MG63 (cell line): ENCODE data around the gene CHCT1. TPM values are rescaled to one million over a fixed set of nuclear protein-coding genes. Genes with fewer than 3 reads are reported as not detected.
"Not testable (repeated sequence)": the region's sequence is repeated elsewhere in the genome, so short reads cannot be mapped to it uniquely, and the experiment has no call there.

Source experiments
- DNase-seq: peaks from one replicate; pipeline ENCODE4 v3.0.0-alpha.2; 2020
- H3K27me3 ChIP-seq: fragments of 250-450 bp; sonication (Bioruptor Pico); 2 replicates; pipeline ENCODE4 v1.5.1; 2020; ENCODE audit warnings: mild to moderate bottlenecking, moderate library complexity
- H3K36me3 ChIP-seq: fragments of 250-450 bp; sonication (Bioruptor Pico); 2 replicates; pipeline ENCODE4 v1.5.1; 2020; ENCODE audit warnings: mild to moderate bottlenecking, moderate library complexity
- H3K4me3 ChIP-seq: fragments of 250-450 bp; sonication (Bioruptor Pico); 2 replicates; pipeline ENCODE4 v1.5.1; 2020; ENCODE audit warnings: mild to moderate bottlenecking, moderate library complexity
- H3K9me3 ChIP-seq: fragments of 250-450 bp; sonication (Bioruptor Pico); 2 replicates; pipeline ENCODE4 v1.5.1; 2020; ENCODE audit warnings: mild to moderate bottlenecking, moderate library complexity
- total RNA-seq: library from RNA; depleted of rRNA; stranded (reverse); fragments of >200 nt; shearing (Covaris generic); gene quantifications from 2 replicates; pipeline ENCODE4 v1.2.3, GENCODE V29; 2014; ENCODE audit warnings: low replicate concordance; rRNA removed

CHCT1 gene
- not detected in 2 replicates for total RNA-seq

DNA sequence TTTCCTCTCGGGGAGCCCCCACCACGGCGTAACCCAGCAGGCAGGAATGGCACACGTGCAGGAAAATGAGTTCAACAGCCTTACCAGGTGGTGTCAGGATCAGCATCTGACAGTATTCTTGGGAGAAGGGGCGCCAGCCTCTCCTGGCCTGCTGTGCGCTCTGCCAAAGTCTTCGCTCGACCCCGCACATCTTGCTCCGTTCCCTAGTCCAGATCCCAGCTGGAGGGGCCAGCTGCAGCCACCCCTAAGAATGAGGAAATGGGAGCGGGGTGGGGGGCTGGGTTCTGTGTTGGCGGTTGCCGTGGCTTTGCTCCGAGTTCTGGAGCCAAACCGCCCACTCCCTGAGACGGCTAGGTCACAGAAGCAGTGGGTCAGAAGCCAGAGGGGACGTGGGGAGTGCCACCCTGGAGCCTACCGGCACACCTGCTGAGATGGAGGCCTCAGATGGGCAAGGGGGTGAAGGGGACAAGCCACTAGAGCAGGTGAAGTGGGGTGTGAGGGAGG is at the start of gene CHCT1:
TSS of gene CHCT1 (plus strand) at position 328 of the 504 bp plus-strand sequence. CDS start at position 432, 104 bp downstream.
- Histone ChIP-seq H3K9me3 (no peaks in the 10 kb centered on the region), H3K4me3 (peak within 1 kb of the TSS; percentile 36), H3K27me3 (no peaks in the 10 kb centered on the region), H3K36me3 (no peaks in the 10 kb centered on the region)
- no peak for DNase-seq

DNA sequence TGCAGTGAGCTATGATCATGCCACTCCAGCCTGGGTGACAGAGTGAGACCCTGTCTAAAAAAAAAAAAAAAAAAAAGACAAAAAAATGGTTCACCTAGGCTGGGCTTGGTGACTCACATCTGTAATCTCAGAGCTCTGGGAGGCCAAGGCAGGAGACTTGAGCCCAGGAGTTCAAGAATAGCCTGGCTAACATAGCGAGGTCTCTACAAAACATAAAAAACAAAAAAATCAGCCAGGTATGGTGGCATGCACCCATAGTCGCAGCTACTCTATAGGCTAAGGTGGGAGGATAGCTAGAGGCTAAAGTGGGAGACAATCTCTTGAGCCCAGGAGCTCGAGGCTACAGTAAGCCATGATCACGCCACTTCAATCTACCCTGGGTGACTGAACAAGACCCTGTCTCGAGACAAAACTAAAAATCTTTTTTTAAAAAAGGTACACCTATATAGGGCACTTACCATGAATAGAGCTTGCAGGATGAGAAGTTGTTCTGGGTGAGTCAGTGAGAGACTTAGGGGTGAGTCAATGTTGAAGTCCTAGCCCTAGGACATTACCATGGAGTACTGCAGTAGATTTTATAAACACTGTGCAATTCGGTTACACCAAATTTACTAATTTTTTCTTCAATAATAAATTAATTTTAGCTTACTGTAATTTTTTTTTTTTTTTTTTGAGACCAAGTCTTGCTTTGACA is 49.4 kb upstream of the CHCT1 start:
- Histone ChIP-seq H3K4me3 (no peak overlapping the region), H3K9me3 (no peaks in the 10 kb centered on the region), H3K27me3 (no peaks in the 10 kb centered on the region), H3K36me3 (peaks cover 8% of the 10 kb centered on the region)
- peak; percentile 36 for DNase-seq

DNA sequence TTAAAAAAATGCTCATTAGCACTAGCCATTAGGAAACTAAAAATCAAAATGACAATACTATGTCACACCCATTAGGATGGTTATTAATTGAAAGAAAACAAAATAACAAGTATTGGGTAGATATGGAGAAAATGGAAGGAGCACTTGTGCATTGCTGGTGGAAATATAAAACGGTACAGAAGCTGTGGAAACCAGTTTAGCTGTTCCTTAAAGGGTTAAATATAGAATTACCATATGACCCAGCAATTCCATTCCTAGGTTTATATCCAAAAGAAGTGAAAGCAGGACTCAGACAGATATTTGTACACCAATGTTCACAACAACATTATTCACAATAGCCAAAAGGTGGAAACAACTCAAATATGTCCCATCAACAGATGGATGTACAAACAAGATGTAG is 44.1 kb upstream of the CHCT1 start:
- DNase-seq, H3K9me3 ChIP-seq, H3K27me3 ChIP-seq, H3K4me3 ChIP-seq: not testable (repeated sequence)
- H3K36me3 ChIP-seq: peaks cover 10% of the 10 kb centered on the region

DNA sequence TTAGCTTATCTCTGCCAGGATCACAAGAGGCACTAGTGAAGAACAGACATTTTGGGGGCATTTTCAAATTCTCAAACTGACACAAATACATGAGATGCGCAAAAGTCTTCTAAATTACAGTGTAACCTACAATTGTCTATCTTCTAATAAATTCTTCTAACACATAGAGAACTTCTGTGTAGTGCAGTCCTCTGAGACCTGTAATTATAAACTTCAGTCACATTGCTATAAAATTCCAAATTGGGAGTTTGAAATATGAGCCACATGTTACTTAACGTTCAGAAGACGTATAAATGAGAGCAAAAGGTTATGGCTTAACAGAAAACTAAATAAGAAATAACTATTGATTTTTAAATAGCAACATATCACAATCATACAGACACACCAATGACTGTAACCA is 42.8 kb upstream of the CHCT1 start:
- H3K4me3 ChIP-seq, DNase-seq, H3K27me3 ChIP-seq, H3K9me3 ChIP-seq: not testable (repeated sequence)
- H3K36me3 ChIP-seq: peaks cover 14% of the 10 kb centered on the region

DNA sequence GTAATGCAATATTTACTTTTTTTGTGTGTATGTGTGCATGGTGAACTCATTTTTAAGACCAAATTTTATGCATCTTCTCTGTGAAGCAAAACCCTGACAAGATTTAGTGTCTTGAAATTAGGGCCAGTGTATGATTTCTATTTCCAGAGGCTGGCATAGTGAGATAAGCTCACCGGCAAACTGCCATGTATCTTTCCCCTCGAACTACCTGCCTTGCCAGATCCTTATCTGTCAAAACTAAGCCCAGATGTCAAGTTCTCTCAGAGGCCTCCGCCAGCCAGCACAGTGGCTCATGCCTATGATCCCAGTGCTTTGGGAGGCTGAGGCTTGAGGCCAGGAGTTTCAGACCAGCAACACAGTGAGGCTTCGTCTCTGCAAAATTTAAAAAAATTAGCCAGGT is 40.3 kb upstream of the CHCT1 start:
- Histone ChIP-seq H3K4me3 (no peak overlapping the region), H3K36me3 (peaks cover 11% of the 10 kb centered on the region), H3K27me3 (no peaks in the 10 kb centered on the region), H3K9me3 (no peaks in the 10 kb centered on the region)
- no peak for DNase-seq

DNA sequence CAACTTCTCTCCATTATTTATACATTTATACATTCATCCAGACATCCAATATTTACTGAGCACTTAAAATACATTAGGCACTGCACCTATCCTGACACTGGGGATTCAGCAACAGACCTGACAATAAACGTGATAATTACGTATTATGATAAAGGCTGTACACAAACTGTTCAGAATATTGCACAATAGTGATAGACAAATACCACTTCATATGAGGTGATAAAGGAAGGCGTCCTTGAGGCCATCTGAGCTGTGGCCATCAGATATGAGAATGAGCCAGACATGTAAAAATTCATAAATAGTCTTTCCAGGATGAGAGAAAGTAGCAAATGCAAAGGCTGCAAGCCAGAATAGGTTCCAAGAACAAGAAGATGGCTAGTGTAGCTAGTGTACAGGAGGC is 38.9 kb upstream of the CHCT1 start:
- Histone ChIP-seq H3K4me3 (no peak overlapping the region), H3K27me3 (no peaks in the 10 kb centered on the region), H3K9me3 (no peaks in the 10 kb centered on the region), H3K36me3 (peaks cover 10% of the 10 kb centered on the region)
- DNase-seq: no peak

DNA sequence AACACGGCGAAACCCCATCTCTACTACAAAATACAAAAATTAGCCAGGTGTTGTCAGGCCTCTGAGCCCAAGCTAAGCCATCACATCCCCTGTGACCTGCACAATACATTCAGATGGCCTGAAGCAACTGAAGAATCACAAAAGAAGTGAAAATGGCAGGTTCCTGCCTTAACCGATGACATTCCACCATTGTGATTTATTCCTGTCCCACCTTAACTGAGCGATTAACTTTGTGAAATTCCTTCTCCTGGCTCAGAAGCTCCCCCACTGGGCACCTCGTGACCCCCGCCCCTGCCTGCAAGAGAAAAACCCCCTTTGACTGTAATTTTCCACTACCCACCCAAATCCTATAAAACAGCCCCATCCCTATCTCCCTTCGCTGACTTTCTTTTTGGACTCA is 37.4 kb upstream of the CHCT1 start:
- not testable (repeated sequence) for H3K9me3 ChIP-seq, DNase-seq, H3K4me3 ChIP-seq, H3K27me3 ChIP-seq, H3K36me3 ChIP-seq

DNA sequence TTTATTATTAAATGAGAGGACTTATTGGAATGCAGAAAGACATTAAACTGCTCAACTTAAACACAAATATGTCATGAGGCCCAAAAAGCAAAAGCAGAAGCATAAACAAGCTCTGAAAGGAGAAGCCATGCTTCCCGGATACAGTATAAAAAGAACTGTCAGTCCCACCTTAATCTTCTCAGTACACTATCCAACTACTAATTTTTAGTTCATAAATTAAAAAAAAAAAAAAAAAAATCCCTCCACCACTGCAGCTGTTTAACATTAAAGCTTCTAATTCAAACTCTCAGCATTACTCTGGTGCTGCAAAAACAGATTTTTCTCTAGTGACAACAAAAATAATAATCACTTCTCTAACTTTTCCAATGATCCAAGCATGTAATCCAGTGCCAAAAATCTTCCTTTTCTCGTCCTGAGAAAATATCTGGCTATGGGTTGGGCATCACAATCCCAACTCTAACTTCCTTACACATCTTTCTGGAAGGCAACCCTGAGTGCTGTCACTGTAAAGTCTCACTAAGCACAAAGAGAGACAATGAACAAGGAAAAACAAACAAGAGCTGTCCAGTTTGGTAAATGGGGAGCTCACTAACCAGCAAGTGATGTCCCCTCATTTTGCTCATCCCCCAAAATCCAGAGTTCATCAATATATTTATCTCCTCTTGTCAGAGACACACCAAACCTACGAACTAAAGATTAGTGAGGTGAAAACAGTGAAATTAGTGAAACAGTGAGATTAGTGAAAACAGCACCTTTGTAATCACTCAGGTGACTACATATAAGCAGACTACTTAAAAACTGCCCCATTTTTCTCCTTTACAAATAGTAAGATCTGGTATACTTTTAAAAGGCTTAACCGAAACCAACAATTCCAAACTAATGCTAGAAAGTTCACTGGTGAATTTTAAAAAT is 35.9 kb upstream of the CHCT1 start:
- Histone ChIP-seq H3K4me3 (no peak overlapping the region), H3K36me3 (peaks cover 4% of the 10 kb centered on the region), H3K9me3 (no peaks in the 10 kb centered on the region), H3K27me3 (no peaks in the 10 kb centered on the region)
- no peak for DNase-seq

DNA sequence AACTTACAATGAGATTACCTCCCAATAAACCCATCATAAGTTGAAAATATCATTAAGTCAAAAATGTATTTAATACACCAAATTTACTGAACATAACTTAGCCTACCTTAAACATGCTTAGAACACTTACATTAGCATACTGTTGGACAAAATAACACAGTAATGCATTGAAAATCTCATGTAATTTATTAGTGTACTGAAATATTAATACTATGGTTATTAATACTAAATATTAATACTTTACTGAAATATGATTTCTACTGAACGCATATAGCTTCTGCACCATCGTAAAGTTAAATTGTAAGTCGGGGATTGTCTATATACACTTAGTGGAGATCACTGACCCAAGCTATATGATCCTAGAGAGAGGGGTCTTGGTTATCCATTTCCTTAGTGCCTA is 34.6 kb upstream of the CHCT1 start:
- Histone ChIP-seq H3K27me3 (no peaks in the 10 kb centered on the region), H3K4me3 (no peak overlapping the region), H3K36me3 (peaks cover 4% of the 10 kb centered on the region), H3K9me3 (no peaks in the 10 kb centered on the region)
- no peak for DNase-seq

DNA sequence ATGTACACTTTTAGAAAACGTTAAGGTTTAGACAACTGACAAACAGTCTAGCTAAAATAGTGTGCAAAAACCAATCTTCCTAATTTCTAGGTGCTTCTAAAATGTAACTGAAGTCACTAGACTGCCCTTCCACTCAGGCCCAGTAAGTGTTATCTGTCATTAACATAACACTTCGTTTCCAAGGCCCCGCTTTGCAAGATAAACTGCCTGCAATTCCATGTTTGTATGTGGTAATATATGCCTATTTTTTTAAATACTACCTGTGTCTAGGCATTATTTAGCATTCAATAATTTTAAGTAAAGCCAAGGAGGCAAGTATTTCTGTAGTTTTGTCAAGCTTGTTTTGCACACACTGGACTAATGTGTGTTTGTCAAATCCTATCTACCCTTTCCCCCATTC is 33.5 kb upstream of the CHCT1 start:
- H3K27me3 ChIP-seq: no peaks in the 10 kb centered on the region
- H3K4me3 ChIP-seq: no peak overlapping the region
- no peaks in the 10 kb centered on the region for H3K9me3 ChIP-seq
- peaks cover 4% of the 10 kb centered on the region for H3K36me3 ChIP-seq
- DNase-seq: no peak

DNA sequence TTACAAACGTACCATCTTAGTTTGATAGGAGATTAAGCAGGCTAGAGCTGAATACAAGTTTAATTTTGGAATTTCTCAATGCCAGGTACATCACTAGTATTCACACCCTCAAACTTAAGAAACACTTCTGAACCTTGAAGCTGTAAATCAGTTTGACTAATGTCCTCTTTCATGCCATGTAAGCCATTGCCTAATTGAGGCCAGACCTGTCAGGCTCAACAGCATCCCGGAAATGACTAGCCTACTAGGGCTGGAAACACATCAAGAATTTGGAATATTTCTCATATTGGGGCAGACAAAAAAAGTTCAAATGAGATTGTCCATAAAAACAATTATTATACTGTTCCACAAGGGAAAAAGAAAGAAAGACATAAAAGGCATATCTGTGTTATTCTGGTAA is 32.1 kb upstream of the CHCT1 start:
- H3K9me3 ChIP-seq: no peaks in the 10 kb centered on the region
- peak; percentile 46 for DNase-seq
- no peaks in the 10 kb centered on the region; the same call in 1 of the 2 replicates for H3K36me3 ChIP-seq
- no peaks in the 10 kb centered on the region for H3K27me3 ChIP-seq
- H3K4me3 ChIP-seq: peak overlapping the region; percentile 64

DNA sequence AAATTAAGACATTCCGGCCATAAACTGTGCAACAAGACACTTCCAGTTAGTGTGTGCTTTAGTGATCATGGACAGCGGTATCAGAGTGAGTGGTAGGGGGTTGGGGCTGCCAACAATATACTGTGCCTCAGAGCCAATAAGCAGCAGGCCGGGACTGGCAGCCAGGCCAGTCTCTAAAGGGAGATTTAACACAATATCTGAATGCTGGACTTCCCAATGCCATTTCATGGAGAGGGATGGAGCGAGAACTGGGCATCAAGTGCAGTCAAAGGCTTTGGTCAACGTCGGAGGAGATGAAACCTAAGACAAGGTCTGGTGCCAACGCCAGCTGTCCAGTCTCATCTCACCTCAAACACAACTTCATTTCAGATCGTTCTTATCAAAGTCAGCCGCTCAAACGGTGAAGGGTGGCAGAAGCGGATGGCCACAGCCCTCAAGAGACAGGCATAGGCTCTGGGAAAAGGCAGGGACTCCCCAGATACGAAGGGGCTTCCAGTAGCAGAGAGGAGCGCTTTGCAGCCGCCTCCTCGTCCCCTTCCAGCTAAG is 31.3 kb upstream of the CHCT1 start:
- Histone ChIP-seq H3K4me3 (peak overlapping the region; percentile 64), H3K36me3 (no peaks in the 10 kb centered on the region), H3K9me3 (no peaks in the 10 kb centered on the region), H3K27me3 (no peaks in the 10 kb centered on the region)
- peak; percentile 55 for DNase-seq

DNA sequence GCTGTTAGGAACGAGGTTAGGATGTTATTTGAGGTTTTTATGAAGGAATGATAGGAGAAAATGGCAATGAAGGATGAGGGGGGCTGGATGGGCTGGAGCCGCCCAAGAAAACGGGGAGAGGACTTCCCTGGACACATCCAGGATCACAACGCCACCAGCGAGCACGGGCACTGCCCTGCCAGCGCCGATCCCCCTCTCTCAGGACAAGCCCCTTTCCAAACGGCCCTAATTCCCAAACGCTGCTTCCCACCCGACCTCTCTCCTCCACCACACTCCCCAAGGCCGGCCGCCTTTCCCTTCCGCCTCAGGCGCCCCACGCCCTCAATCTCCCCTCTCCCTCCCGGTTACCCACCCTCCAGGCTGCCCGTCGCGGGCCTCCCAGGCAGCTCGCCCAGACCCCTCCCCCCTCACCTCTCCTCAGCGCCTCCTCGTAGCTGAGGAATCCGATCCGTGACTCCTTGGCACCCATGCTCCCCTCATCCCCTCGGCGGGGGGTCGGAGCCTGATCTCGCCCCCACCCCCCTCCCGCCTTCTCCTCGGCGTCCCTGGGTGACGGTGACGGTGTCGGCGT is 30.7 kb upstream of the CHCT1 start:
- no peak for DNase-seq

DNA sequence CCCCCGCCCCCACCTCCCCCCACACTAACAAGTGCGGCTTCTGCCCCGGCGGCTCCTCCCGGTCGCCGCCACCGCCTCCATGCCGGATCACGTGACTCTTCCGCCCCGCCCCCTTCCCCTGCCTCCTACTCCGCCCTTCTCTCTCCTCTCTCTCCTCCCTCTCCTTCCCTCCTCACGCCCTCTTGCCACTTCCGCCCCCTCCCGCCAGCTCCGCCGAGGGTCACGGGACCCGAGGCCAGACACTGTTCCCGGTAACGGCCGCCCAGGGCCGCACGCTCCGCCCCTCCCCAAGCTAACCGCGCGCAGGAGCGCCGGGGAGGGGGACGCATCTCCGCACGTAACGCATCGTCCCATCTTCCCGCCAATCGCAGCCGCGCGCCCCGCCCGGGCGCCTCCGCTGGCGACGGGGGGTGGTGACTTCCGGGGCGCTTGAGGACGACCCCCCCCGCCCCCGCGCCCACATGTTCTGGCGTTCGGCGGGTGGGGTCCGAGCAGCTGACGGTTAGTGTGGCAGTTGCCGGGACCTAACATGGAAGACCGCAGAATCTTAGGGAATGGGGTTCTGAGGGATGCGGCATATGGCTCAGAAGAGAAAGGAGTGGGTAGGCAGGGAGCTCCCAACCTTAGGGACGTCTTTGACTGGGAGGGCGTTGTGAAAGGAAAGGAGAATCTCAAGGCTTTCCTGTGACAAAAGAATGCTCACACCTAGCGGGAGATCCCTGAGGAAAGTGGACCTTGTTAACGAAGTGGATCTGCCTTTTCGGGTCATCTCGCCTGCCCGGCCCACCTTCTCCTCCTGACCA is 30.0 kb upstream of the CHCT1 start, which contains the start of gene USP32:
TSS of gene USP32 (minus strand) at position 92 of the 803 bp plus-strand sequence. CDS start 194 bp downstream, outside the sequence.
- Histone ChIP-seq H3K27me3 (no peaks in the 10 kb centered on the region), H3K4me3 (peak within 1 kb of the TSS; percentile 64), H3K9me3 (no peaks in the 10 kb centered on the region), H3K36me3 (no peaks in the 10 kb centered on the region)
- peak; percentile 99 for DNase-seq

More for the DNA sequence above, 30.7 kb upstream of the CHCT1 start:
- H3K27me3 ChIP-seq: no peaks in the 10 kb centered on the region
- no peaks in the 10 kb centered on the region for H3K36me3 ChIP-seq
- no peaks in the 10 kb centered on the region for H3K9me3 ChIP-seq
- peak overlapping the region; percentile 64 for H3K4me3 ChIP-seq

DNA sequence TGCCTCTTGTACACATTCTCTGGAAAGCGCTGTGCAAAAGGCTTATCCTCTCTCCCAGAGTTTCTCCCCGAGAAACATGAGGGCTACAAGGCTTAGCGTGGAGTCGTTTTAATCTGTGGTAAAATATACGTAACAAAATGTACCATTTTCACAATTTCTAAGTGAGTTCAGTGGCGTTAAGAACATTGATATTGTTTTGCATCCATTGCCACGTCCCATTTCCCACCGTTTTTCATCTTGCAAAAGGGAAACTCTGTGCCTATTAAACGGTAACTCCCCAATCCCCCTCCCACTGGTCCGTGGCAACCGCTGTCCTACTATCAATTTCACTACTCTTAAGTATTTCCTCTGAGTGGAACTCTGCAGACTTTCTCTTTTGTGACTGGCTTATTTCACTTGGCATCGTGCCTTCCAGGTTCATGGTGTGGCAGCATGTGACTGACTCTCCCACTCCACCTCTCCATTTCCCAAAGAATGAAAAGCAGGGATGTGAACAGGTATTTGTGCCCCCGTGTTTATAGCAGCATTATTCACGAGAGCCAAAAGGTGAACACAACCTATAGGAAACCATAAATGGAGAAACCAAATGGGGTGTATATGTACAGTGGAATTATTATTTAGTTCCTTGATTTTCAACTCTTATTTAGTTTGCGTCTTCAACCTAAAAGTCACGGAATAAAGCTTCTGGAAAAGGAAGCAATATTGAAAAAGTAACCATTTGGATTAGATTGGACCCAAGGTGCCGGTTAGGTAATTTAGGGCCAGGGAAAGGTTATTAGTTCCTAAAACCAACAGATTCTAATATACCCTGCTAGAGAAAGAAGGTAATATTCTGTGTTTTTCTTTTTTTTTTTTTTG is 29.2 kb upstream of the CHCT1 start:
- H3K9me3 ChIP-seq: no peaks in the 10 kb centered on the region
- no peaks in the 10 kb centered on the region for H3K27me3 ChIP-seq
- H3K36me3 ChIP-seq: no peaks in the 10 kb centered on the region
- peak; percentile 56 for DNase-seq
- H3K4me3 ChIP-seq: peak overlapping the region; percentile 64
